ENCODE measurements around the gene XKR3.
"Not testable (repeated sequence)": the region's sequence is repeated elsewhere in the genome, so short reads cannot be mapped to it uniquely, and the experiment has no call there.

The XKR3 gene

GRCh38 chr22:16734271-16734670 lies 90.9 kb downstream of the XKR3 start:
- DNase-seq = not testable (repeated sequence)

Measured in NCI-H446 (cell line).